GM21526 (cell line): ENCODE measurements around the gene TLE3.

Experiments
- ATAC-seq: cut with Tn5 transposase; IDR thresholded peaks from one replicate; pipeline ENCODE4 v1.9.1; 2021; ENCODE audit warnings: moderate library complexity; ENCODE audit not compliant: unreplicated experiment, low FRiP score

TLE3 gene

DNA sequence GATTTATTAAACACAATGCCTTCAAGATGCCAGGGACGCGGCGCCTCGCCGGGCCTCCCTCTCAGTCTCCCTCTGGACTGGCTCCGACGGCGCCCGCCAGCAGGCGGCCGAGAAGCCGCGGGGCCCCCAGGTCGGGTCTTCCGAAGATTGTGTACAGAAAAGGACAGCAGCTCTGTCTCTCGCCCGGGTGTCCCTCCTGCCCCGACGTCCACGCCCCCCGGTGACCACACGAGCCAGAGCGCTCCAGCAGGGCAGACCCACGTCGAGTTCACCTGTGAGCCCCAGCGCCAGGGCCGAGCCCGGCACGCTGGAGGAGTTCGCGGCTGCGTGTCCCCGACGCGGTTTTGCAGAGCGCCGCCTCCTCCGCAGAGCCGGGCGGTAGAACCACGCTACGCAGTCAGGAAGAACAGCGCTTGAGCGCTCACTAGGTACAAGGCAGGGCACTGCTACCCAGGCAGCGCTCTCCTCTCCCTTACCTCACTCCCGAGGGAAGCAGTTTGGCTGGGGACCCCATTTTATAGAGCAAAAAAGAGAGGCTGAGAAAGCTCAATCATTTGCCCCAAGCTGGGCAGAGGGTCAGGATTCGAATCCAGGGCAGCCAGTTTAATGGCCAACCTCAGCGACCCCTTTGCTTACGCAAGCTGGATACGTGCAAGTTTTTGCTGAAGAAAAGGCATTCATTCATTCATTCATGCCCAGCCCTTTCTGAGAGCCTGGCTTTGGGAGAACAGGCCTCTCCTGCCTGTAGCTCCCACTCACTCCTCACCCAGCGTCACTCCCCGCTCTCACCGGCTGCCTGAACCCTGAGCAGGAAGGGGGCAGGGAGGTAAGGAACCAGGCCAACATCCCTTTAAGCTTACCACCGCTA, 3.0 kb upstream of the TLE3 start:
- ATAC-seq, result no peak

DNA sequence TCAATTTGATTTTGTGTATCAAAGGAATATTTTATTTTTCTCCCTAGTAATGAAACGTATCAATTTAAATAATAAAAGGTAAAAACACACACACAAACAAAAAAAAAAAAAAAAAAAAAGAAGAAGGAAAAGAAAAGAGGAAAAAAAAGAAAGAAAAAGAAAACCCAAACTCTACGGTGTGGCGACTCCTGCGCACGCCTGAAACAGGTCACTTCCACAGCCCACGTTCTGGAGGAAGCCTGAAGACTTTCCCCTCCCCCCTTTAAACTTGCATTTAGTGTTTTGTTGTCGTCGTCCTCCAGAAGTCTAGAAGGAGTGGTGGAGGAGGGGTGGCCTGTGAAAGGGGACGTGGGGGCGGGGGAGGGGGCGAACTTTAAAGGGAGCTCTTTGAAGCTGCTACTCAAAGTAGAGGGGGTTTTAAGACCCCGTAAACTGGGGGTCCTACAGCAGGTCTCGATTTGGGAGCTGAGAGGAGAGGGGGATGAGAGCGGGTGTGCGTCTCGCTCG, 2.3 kb upstream of the TLE3 start:
- no peak for ATAC-seq

DNA sequence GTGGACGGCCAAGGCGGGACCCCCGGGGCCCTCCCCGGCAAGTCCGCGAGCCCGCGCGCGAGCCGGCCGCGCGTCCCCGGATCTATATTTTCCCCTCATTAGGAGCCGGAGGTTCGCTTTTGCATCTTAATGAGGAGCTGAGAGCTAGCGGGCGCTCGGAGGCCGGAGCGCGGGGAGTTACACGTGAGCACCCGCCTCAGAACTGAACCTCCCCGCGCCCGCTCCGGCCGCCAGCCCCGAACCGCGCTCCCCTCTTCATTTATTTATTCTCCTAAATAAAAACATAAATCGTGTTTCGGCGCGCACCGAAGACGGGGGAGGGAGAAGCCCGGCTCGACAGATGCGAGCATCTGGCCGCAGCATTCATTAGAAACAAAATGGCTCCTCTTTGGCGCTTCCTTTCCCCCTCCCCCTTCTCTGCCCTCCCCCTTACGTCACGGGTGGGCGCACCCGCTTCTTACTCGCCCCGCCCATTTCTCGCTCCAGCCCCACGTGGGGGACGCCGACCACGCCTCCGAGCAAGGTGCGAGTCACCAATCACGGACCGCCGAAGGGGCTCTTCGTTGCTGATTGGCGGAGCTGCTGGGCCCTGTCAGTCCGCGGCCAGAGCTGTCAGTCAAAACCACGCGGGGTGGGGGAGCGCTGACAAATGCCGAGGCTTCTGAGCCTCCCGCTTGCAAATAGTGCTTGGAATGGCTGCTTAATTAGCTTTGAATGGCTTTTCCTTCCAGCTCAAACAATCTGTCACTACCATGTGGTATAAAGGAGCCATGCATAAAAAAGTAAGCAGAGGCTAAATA, 1.6 kb upstream of the TLE3 start:
- ATAC-seq, result peak; percentile 48

DNA sequence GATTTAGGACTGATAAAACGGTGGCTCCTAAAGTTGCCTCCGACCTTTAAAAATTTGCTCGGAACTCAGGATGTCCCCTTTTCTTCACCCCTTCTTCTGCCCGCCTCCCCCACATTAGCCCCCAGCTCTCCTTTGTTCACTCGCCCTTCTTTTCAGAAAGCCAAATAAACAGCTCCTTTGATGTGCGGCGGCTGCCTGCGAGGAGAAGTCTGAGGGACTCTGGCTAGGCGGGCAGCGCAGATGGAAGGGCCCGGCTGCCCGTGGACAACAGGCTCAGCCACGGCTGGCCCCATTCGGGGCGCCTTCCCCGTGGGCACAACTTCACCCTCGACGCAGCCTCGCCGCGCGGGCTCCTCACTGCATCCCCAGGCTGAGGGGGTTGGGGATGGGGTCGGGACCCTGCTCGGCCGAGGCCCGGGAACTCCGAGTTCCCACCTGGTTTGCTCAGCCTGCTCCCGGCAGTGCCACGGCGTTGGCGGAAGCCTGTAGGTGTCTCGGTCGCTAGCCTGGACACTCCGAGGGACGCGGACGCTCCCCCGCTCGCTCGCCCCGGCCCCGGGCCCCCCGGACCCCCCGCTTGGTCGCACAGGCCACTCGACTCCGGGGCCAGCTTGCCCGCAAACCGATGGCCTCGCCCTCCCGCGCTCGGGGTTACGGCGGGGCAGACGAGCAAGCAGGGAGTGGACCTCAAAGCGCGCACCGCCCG, 897 bp upstream of the TLE3 start:
- ATAC-seq, result no peak

- ATAC-seq, result no peak
Measured at GRCh38 chr15:70098153-70098460, 390 bp upstream of the TLE3 start.

DNA sequence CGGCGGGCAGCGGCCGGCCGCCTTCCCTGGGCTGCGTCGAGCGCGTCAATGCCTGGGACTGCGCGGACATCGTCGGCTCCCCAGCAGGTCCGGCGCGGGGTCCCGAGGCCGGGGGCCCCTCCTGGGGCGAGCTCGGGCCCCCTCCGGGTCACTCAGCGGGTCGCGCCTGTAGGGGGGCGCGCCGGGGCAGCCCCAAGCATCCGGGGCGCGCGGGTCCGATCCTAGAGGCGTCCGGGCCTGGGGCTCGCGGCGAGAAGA, 725 bp downstream of the TLE3 start:
- no peak for ATAC-seq

DNA sequence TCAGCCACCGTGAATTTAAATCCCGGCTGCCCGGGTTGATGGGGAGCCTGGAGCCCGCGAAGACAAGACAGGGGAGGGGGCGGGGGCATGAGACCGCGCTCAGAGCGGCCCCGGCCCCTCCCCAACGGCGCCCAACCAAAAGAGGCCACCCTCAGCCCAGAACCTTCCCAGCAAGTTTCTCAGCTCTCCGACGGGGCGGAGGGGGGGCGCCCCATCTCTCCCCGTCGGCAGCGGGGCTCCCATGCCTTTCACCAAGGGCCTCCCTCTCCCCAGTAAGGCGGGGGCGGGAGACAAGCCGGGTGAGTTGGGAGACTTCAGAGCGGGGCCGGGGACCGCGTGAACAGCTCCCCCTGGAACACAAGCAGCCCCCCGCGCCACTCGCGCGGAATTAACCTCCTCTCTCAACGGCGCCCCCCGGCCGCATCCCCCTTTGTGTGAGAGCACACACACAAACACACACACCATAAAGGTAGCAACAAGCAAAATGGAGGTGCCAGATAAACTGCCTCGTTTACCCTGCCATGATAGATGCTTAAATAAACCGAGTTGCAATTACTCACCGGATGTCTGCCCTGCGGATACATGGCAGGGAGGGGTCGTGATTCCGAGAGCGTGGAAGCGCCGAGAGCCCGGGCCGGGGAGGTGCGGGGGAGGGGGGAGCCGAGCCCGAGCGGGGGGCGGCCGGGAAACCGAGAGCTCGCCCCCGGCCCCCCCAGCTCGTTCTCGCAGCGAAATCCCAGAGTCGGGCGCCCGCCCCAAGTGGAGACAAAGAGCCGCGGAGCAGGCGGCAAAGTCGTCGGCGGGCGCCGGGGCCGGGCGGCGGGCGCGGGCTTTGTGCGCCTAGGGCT, 1.3 kb downstream of the TLE3 start:
- ATAC-seq, result no peak

DNA sequence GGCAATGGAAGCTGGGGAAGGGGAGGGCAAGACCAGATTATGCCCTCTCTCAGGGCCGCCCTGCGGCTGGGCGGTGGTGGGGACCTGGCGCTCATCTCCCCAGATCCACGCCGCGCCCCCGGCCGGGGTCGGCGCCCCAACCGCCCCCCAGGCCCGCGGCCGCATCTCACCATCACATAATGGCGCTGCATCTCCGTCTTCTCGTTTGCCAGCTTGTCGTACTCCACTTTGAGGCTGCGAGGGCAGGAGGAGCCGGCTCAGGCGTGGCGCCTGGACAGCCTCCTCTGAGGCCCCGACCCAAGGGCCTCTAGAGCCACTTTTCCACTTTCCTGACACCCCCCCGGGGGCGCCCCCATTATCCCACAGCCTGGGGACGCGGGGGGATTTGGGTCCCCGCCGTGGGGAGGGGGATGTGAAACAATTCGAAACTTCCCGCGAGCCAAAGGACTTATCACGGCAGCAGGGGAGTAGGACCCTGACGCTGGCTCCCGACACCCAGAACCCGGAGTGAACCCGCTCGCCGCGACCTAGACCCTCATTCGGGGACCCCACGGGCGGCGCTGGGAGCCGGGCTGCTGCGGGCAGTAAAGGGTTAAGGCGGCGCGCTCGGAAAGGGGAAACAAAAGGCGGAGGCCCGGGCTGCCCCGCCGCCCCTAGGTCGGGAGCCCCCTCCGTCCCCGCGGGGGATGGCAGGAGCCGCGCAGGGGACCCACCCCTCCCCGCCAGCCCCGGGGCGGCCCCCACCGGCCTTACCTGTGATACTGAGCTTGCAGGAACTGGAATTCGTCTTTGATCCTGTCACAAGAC, 2.1 kb downstream of the TLE3 start:
- no peak for ATAC-seq

GRCh38 chr15:70094690-70095311, 2.9 kb downstream of the TLE3 start:
- ATAC-seq, result no peak

- no peak for ATAC-seq
Measured at GRCh38 chr15:70093481-70094319, 4.0 kb downstream of the TLE3 start.

DNA sequence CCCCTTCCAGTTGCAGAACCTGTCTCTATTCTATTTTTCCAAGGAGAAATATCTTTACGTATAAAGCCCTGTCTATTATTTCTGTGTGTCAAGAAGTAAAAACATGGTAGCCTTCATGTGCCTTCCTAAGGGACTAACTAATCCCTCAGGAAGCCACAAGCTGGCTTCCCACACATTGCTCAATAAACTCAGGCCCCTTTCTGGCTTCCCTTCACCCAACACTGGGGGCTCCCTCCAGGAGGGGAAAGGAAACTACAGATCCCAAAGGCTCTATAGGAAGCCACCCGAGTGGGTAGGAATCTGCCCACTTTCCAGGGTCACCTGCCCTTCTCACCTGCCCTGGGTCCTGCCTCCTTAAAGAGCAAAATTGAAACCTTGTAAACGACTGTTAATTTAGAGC, 4.6 kb downstream of the TLE3 start:
- no peak for ATAC-seq

DNA sequence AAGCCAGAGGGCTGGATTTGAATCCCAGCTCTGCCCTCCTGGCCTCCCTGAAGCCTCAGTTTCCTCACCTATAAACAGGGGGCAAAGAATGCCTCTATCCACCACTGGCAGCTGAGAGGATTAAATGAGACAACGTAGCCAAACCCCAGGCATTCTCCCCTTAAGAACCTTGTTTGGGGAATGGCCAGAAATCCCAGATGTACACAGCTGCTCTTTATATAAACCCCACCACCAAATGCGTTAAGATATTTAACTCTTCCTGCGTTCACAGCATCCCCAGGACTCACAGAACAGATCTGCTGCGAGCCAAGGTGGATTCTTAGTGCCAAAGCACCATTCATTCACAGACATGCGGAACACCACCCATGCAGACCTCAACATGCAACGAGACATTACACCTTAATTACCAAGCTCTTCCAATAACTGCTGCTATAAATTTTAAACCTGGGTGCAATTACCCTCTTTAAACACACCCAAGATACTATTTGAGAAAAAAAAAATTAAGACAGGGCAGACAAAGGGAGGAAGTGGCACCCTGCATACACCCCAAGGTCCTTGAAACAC, 5.2 kb downstream of the TLE3 start:
- no peak for ATAC-seq

DNA sequence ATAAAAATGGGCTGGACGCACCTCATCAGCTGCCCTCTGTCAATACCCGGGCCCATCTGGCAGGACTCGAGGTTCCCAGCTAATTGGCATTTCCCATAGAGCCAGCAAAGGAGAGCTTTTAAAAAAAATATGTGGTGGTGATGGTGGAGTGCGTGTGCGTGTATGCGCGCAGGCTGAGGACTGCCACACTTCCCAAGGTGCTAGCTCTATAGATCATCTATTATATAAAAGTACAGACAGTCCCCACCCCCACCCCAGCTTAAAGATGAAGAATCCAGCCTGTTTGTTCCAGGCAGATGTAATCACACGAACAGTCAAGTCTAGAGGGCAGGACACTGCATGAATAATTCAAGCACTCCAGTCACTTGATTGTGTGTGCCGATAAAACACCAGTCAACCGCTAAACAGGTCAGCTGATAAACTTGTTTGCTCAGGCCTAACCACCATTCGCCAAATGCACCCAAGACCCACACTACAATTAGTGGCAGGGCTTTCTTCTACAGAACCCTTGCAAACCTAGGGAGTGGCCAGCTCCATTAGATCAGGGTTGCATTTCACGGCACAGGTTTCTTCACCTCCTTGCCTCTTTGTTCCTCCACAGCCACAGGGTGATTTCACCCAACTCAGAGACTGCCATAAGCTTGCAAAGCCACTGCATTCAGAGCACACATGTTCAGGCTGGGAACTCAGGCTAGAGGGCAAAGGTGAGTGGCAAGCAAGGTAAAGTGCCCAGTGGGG, 5.8 kb downstream of the TLE3 start:
- ATAC-seq, result no peak

DNA sequence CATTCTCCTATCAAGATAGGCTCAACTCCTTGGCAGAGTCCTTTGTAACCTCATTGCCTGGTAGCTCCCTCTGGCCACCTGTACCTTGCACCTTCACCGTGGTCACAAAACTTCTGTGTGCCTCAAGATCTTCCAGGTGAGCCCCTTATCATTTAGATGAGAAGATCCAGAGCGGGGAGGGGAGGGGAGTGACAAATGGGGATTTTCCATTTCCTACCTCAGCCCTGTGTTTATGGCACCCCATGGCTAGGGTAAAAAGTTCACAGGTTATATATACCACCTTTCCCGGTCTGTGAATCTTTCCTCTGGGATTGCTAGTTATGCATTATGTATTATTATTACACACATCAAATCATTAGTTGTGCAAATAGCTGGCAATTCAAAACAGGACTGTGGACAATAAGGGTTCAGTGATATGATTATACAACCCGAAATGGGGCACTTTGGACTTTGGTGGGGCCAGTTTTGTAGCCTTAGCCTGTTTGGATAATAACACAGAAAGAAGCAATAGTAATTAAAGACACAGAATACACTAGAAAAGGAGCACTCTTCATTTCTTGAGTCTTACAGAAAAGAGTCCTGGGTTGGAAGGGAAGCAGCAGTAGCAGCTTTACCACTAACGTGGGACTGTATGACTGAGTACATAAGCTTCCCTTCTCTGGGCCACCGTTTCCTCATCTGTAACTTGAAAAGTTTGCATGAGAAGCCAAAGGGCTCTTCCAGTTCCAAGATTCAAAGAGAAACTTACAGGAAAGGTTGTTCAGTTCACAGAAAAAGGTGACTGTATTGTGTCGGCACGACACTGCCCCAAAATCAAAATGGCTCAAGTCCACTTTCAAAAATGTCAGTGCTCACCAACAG, 7.1 kb downstream of the TLE3 start:
- ATAC-seq, result no peak

GRCh38 chr15:70089692-70089971, 8.1 kb downstream of the TLE3 start:
- no peak for ATAC-seq

- ATAC-seq, result no peak
Measured at GRCh38 chr15:70088887-70089691, 8.6 kb downstream of the TLE3 start.
